ENCODE data around the gene CFAP77. TPM values are rescaled to one million over a fixed set of nuclear protein-coding genes. Genes with fewer than 3 reads are reported as not detected.

The CFAP77 gene
- total and polyA plus RNA-seq, 2 of the 13 experiments (the other 11 are each of a cell fraction or from before 2014, with no cell fraction given): not detected

- no peak overlapping the region for H3K4me2 ChIP-seq (ENCODE audit: low read depth, low read length)
- ATAC-seq (no peak), DNase-seq (ENCODE audit: low spot score) (peak; percentile 35), FAIRE-seq (no peak)
- H4K20me1 ChIP-seq (ENCODE audit: insufficient read depth, low read length): no peaks in the 10 kb centered on the region
- H3K4me3 ChIP-seq (replicated peaks in 1 of 3; ENCODE audit: insufficient read depth in 1 of 3, low read depth in 2 of 3, low read length in 3 of 3): no peak overlapping the region
- H3K4me1 ChIP-seq (ENCODE audit: insufficient read depth, low read length): peaks cover 8% of the 10 kb centered on the region; the same call in 1 of the 2 replicates
- WGBS (ENCODE audit: low lambda C conversion rate): 8% methylated on average over 17 of the region's 17 CpGs
- in situ Hi-C loops (cut with HindIII; ENCODE audit: extremely low pct_ligation_motif_present, low pct_unique_long_range_greater_than_20kb): no loop called here
- no peaks in the 10 kb centered on the region for H3K36me3 ChIP-seq (replicated peaks in 1 of 2; ENCODE audit: control insufficient read depth in 1 of 2, insufficient read depth in 2 of 2, low read length in 2 of 2)
- CTCF ChIA-PET (ENCODE audit: low intra/inter-chr PET ratio, low total read pairs): no interaction called here
- H3K27me3 ChIP-seq (ENCODE audit: control insufficient read depth in 1 of 2, insufficient read depth in 2 of 2, low read length in 2 of 2): peaks cover 4 to 49% of the 10 kb centered on the region in 2 experiments
- BruUV-seq (replicated peaks): no TSS peak
- H3K9ac ChIP-seq (ENCODE audit: insufficient read depth, low read depth, low read length): no peak overlapping the region
- POLR2A ChIA-PET: no interaction called here
- no peaks in the 10 kb centered on the region for H3K9me3 ChIP-seq (ENCODE audit: low read length)
- H3K79me2 ChIP-seq (ENCODE audit: insufficient read depth, low read length): no peaks in the 10 kb centered on the region
- intact Hi-C loops (cut with micrococcal nuclease; ENCODE audit: unreplicated experiment): no loop called here
- H2AFZ ChIP-seq (ENCODE audit: low read length): no peak overlapping the region
- H3K27ac ChIP-seq (ENCODE audit: extremely low read length, insufficient read depth, low read length): no peak overlapping the region
- TF ChIP-seq ZSCAN9 (CRISPR knock-in tag; IDR thresholded peaks at IDR 0.05; ENCODE audit: borderline replicate concordance): no peak
- no peak for TF ChIP-seq ATF7-NPFF (CRISPR knock-in tag; IDR thresholded peaks at IDR 0.05; ENCODE audit: low read depth)
- no peak for TF ChIP-seq ZBTB2 (CRISPR knock-in tag; IDR thresholded peaks at IDR 0.05; ENCODE audit: low read depth)
- TF ChIP-seq FIP1L1 (IDR thresholded peaks at IDR 0.05; ENCODE audit: borderline replicate concordance, insufficient read depth, low read depth, low read length): no peak
- TF ChIP-seq HOMEZ (CRISPR knock-in tag; IDR thresholded peaks at IDR 0.05; ENCODE audit: low read depth): no peak
- TF ChIP-seq ZNF232 (CRISPR knock-in tag; IDR thresholded peaks at IDR 0.05; ENCODE audit: borderline replicate concordance): no peak
- TF ChIP-seq ATM (IDR thresholded peaks at IDR 0.05; ENCODE audit: borderline replicate concordance): no peak
- no peak for TF ChIP-seq PLRG1 (conservative IDR thresholded peaks at IDR 0.05)
- no peak for TF ChIP-seq SAFB2 (CRISPR knock-in tag; IDR thresholded peaks at IDR 0.05; ENCODE audit: borderline replicate concordance, low read depth)
- no peak for TF ChIP-seq SIN3A (IDR thresholded peaks at IDR 0.05; ENCODE audit: borderline replicate concordance, low read depth, low read length)
- 0 out of 2 replicates have a peak, but pooled peaks have one; percentile 10 for TF ChIP-seq ATF7 (IDR thresholded peaks at IDR 0.05)
- TF ChIP-seq ATF7 (CRISPR knock-in tag; IDR thresholded peaks at IDR 0.05): no peak
- no peak for TF ChIP-seq FOXK1 (CRISPR knock-in tag; IDR thresholded peaks at IDR 0.05; ENCODE audit: borderline replicate concordance, low read depth)
- no peak for TF ChIP-seq GMEB1 (CRISPR knock-in tag; IDR thresholded peaks at IDR 0.05; ENCODE audit: borderline replicate concordance)
- TF ChIP-seq CREB1 (IDR thresholded peaks at IDR 0.05): peak; percentile 62; the same call in 1 of the 2 replicates
- no peak for TF ChIP-seq CREB1 (CRISPR knock-in tag; IDR thresholded peaks at IDR 0.05)
- peak; percentile 11 for TF ChIP-seq TEAD3 (CRISPR knock-in tag; optimal IDR thresholded peaks at IDR 0.05; ENCODE audit: borderline replicate concordance)
- no peak for TF ChIP-seq MZF1 (CRISPR knock-in tag; IDR thresholded peaks at IDR 0.05; ENCODE audit: borderline replicate concordance)
- no peak for TF ChIP-seq NCOA1 (CRISPR knock-in tag; IDR thresholded peaks at IDR 0.05)
These were observed 139.0 kb downstream of the CFAP77 start for GRCh38 chr9:132548751-132549640.
